ENCODE data around the gene SORT1. TPM values are rescaled to one million over a fixed set of nuclear protein-coding genes. Genes with fewer than 3 reads are reported as not detected.

The SORT1 gene
- total RNA-seq (2022; extraction: Qiagen RNA extraction; ENCODE audit: low read depth): 3.0 to 4.8 TPM (median 3.8 TPM) in 5 replicates

DNA sequence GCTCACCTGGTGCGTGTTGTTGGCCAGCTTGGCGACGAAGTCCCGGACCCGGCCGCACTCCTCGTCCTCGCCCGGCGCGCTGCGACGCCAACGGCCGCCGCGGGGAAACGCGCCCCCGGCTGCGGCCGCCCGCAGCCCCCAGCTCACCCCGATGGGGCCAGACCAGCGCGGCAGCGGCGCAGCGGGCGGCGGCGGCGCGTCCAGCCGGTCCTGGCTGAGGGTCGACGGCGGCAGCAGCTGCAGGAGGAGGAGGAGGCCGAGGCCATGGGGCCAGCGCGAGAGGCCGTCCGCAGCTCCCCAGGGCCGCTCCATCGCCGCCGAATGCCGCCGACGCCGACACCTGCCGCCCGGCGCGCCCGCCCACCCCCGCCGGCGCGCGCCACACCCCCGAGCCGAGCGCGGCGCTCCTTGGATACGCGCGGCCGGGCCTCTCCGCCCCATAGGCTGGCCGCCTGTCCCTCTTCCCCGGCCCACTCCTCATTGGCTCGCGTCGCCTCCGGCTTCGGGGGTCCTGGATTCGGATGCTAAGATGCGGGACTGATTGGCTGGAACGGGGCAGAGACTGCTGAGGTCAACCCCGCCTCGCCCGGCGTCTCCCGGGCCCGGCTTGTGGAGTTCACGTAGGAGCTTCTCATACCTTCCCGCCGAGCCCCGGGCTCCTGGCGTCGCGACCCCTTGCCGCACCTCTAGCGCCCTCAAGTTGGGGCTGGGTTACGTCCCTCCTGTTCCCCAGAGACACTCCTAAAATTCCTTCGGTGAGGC, at the start of gene SORT1:
Gene SORT1, minus strand, starts transcription at position 338 of the 762 bp plus-strand sequence. Its CDS starts 26 bp downstream, at position 312.

DNA sequence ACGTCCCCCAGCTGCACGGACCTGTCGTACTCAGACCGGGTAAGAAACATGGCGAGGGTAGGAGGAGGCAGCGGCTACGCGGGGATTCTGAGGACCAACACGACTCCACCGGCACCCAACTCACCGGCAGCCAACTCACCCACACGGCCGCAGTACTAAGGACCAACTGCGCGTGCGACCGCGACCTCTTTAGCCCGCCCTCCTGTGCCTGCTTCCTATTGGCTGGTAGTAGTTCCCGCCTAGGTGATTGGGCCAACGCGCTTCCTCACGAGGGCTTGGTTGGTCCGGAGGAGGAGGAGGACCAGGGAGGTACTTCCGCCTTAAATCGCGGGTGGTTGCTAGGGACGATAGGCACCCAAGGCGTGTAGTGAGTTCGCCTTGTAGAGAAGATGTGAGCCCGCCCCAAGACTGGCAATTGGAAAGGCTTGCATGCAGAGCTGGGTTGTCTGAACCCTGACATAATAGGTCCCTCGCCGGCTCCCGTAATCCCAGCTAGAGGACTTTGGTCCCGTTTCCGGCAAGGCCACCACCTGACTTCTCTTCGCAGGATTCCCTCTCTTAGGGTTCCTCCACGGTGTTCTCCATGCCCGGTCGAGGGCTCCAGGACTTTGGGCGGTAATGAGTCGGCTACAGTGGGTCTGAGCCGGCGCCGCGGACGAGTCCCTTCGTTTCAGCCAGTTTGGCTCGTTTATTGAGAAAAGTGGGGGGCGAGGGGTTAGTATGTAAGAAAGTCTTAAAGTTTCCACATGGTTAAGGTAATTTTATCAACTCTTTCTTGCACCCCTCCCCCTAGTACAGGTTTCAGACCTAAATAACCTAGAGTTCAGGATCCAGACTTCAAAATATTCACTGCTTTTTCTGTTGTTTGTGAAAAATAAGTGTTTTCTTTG, 28.8 kb upstream of the SORT1 start, which contains the start of gene PSMA5:
Gene PSMA5, minus strand, starts transcription at position 168 of the 890 bp plus-strand sequence. Its CDS starts 118 bp downstream, at position 50.

DNA sequence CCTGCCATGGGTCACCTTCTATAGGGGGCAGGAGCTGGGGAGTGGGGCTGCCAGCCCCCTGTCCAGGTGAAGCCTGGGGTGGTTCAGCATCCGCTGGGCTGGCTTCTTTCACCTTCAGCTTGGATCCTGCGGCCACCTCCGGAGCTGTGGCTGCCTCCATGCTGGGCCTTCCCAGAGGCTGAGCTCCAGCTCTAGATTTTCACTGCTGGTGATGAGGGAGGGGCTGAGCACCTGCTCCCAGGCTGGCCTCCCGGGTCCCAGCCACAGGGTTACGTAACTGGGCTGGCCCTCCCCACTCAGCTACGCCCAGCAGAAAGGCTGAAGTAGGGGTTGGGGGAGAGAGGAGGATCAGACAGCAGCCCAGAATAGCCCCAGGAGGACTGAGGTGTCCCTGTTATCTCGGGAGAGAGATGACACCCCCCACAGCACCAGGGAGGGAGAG, 90.9 kb downstream of the SORT1 start, which contains the start of gene MYBPHL:
Gene MYBPHL, minus strand, starts transcription at position 180 of the 442 bp plus-strand sequence. Its CDS starts 20 bp downstream, at position 160.

DNA sequence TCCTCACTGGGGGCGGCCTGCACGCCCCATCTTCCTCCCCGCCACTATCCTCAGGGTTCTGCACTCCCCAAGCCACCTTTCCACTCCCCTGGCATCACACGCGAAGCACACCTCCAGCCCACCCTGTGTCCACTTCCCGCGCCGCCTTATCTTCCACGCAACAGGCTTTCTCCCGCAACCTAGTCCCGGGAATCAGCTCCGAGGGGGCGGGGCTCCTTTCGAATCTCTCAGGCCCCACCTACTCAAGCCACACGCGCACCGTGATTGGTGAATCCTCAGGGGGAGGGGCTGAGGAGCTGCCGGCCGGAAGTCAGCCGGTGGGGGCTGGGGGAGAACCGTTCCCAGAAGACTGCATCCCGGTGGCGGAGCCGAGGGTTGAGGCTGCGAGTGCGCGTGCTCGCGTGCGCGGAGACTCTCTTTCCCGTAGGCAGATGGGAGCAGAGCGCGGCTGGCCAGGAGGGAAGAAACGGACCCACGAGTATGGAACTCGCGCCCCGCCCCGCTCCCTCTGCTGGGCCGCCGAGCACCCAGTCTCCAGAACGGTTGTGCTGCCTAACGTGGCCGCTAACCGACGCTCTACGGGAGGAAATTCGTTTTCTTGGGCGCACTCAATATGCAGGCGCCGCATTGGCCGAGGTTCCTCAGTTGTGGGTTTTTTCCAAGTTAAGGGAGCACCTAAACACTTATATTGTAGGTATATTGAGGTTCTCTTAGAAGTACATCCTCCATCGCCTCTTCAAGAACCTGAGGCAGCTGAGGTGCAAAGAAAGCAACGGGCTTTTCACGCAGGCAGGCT, 114.6 kb downstream of the SORT1 start, which contains the start of gene PSRC1:
Gene PSRC1, minus strand, starts transcription at position 194 of the 796 bp plus-strand sequence.

Other genes with a start within 250 kb of the SORT1 start
- gene SARS1, start 184.0 kb downstream of the SORT1 start, total RNA-seq (2022; extraction: Qiagen RNA extraction; ENCODE audit: low read depth): 93.6 to 105 TPM (median 99.7 TPM) in 5 replicates
- gene CELSR2, start 148.4 kb downstream of the SORT1 start, total RNA-seq (2022; extraction: Qiagen RNA extraction; ENCODE audit: low read depth): 3.6 to 5.9 TPM (median 5.2 TPM) in 5 replicates
- gene PSRC1, start 114.8 kb downstream of the SORT1 start, total RNA-seq (2022; extraction: Qiagen RNA extraction; ENCODE audit: low read depth): 17.3 to 26.9 TPM (median 24.6 TPM) in 5 replicates
- gene MYBPHL, start 90.9 kb downstream of the SORT1 start, total RNA-seq (2022; extraction: Qiagen RNA extraction; ENCODE audit: low read depth): not detected in 5 replicates
- gene PSMA5, start 28.5 kb upstream of the SORT1 start, total RNA-seq (2022; extraction: Qiagen RNA extraction; ENCODE audit: low read depth): 102 to 125 TPM (median 116 TPM) in 5 replicates
- 0.06 to 0.13 TPM (median 0.10 TPM) in 4 of 5 replicates, not detected in the other for gene SYPL2, start 68.6 kb upstream of the SORT1 start, total RNA-seq (2022; extraction: Qiagen RNA extraction; ENCODE audit: low read depth)
- 1.6 to 2.8 TPM (median 2.3 TPM) in 5 replicates for gene ATXN7L2, start 86.0 kb upstream of the SORT1 start, total RNA-seq (2022; extraction: Qiagen RNA extraction; ENCODE audit: low read depth)
- 3.5 to 5.0 TPM (median 4.4 TPM) in 5 replicates for gene CYB561D1, start 96.2 kb upstream of the SORT1 start, total RNA-seq (2022; extraction: Qiagen RNA extraction; ENCODE audit: low read depth)
- gene AMIGO1, start 111.8 kb upstream of the SORT1 start, total RNA-seq (2022; extraction: Qiagen RNA extraction; ENCODE audit: low read depth): 1.1 to 1.4 TPM (median 1.2 TPM) in 5 replicates
- not detected in 5 replicates for gene GPR61, start 142.0 kb upstream of the SORT1 start, total RNA-seq (2022; extraction: Qiagen RNA extraction; ENCODE audit: low read depth)
- gene GNAI3, start 150.7 kb upstream of the SORT1 start, total RNA-seq (2022; extraction: Qiagen RNA extraction; ENCODE audit: low read depth): 2.8 to 5.3 TPM (median 5.1 TPM) in 5 replicates
- gene GNAT2, start 221.7 kb upstream of the SORT1 start, total RNA-seq (2022; extraction: Qiagen RNA extraction; ENCODE audit: low read depth): 0.23 to 0.30 TPM in 2 of 5 replicates, not detected in the others
- gene AMPD2, start 221.9 kb upstream of the SORT1 start, total RNA-seq (2022; extraction: Qiagen RNA extraction; ENCODE audit: low read depth): 24.4 to 31.6 TPM (median 29.2 TPM) in 5 replicates

Data from A549 treated with RU486 at 1 μM for 4 hours (cell line).